ENCODE results near the gene CIT. TPM values are rescaled to one million over a fixed set of nuclear protein-coding genes. Genes with fewer than 3 reads are reported as not detected.

CIT gene
- total and polyA plus RNA-seq, 2 donors (not counting 3 experiments of a cell fraction or from before 2014, with no cell fraction given): 13.3 to 61.8 TPM

DNA sequence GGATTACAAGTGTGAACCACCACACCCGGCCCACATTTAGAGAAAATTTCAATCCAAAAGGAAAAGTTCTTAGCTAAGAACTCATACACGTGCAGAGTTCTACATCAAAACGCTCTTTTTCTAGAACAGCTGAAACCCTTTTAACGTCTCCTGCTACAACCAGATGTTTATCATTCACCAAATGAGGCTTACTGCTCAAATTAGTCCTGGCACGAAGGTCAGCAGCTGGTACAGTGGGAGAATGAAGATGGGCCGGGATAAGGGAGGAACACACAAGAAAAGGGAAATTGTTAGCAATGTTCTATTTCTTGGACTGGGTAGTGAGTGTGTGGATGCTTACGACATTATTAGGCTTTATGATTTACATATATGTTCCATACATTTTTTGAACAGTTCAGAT, 171.9 kb downstream of the CIT start:
- Histone ChIP-seq H3K27ac (ENCODE audit: insufficient read depth, low read depth, low read length) (no peak overlapping the region), H3K9me3 (replicated peaks; ENCODE audit: control insufficient read depth, insufficient read depth, low read length) (no peaks in the 10 kb centered on the region), H4K20me1 (replicated peaks; ENCODE audit: control insufficient read depth, extremely low read depth, insufficient read depth, low read length) (no peaks in the 10 kb centered on the region), H3K4me3 (replicated peaks in 1 of 3; ENCODE audit: insufficient read depth in 1 of 3, low read depth in 1 of 3, low read length in 3 of 3) (no peak overlapping the region), H3K79me2 (ENCODE audit: control insufficient read depth, insufficient read depth, low read length) (no peaks in the 10 kb centered on the region), H3K9ac (replicated peaks; ENCODE audit: extremely low read depth, insufficient read depth, low read length) (no peak overlapping the region), H2AFZ (ENCODE audit: low read depth, low read length) (no peak overlapping the region), H3K9me1 (replicated peaks; ENCODE audit: control insufficient read depth, extremely low read depth, insufficient read depth, low read length) (no peaks in the 10 kb centered on the region), H3K36me3 (ENCODE audit: control insufficient read depth in 2 of 2, extremely low read depth in 1 of 2, insufficient read depth in 2 of 2, low read length in 2 of 2) (no peaks in the 10 kb centered on the region), H3K27me3 (ENCODE audit: control insufficient read depth in 2 of 2, insufficient read depth in 2 of 2, low read length in 2 of 2) (no peaks in the 10 kb centered on the region), H3K4me1 (ENCODE audit: control insufficient read depth, extremely low read depth, insufficient read depth, low read length) (peaks cover 6% of the 10 kb centered on the region), H3K4me2 (ENCODE audit: insufficient read depth, low read length) (no peak overlapping the region)
- dilution Hi-C loops (cut with MboI; ENCODE audit: extremely low pct_ligation_motif_present, low sequenced_read_pairs): no loop called here
- ChIA-PET CTCF (interaction anchor here (0.8 to 1.4 kb wide), 3 partner anchors 10 to 76 kb away, joined by 3 to 7 read pairs (median 3); partner anchors contain the start of gene PRKAB1), POLR2A (no interaction called here)
- FAIRE-seq: no peak
- intact Hi-C loops (cut with micrococcal nuclease): no loop called here
- no peak for DNase-seq (ENCODE audit: low read depth, low spot score)
- TF ChIP-seq GATA2 (IDR thresholded peaks at IDR 0.05; ENCODE audit: insufficient read depth, insufficient read length, low read depth, low read length) (no peak), EZH2 (IDR thresholded peaks at IDR 0.05; ENCODE audit: borderline replicate concordance, low read depth, low read length, severe bottlenecking) (no peak), FOS (IDR thresholded peaks at IDR 0.05; ENCODE audit: borderline replicate concordance, insufficient read depth, low read length) (no peak), POLR2AphosphoS5 (IDR thresholded peaks at IDR 0.05; ENCODE audit: insufficient read depth, low read depth, low read length) (no peak), MYC (IDR thresholded peaks at IDR 0.05; ENCODE audit: low read depth, low read length) (no peak), POLR2A (IDR thresholded peaks at IDR 0.05; ENCODE audit: low read depth, low read length) (no peak), JUN (IDR thresholded peaks at IDR 0.05; ENCODE audit: borderline replicate concordance, insufficient read depth, insufficient read length, low read depth) (no peak)
- TF ChIP-seq, protein P1, sequence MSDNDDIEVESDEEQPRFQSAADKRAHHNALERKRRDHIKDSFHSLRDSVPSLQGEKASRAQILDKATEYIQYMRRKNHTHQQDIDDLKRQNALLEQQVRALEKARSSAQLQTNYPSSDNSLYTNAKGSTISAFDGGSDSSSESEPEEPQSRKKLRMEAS (IDR thresholded peaks at IDR 0.05; ENCODE audit: insufficient read depth, insufficient read length): no peak
- TF ChIP-seq, protein P2, sequence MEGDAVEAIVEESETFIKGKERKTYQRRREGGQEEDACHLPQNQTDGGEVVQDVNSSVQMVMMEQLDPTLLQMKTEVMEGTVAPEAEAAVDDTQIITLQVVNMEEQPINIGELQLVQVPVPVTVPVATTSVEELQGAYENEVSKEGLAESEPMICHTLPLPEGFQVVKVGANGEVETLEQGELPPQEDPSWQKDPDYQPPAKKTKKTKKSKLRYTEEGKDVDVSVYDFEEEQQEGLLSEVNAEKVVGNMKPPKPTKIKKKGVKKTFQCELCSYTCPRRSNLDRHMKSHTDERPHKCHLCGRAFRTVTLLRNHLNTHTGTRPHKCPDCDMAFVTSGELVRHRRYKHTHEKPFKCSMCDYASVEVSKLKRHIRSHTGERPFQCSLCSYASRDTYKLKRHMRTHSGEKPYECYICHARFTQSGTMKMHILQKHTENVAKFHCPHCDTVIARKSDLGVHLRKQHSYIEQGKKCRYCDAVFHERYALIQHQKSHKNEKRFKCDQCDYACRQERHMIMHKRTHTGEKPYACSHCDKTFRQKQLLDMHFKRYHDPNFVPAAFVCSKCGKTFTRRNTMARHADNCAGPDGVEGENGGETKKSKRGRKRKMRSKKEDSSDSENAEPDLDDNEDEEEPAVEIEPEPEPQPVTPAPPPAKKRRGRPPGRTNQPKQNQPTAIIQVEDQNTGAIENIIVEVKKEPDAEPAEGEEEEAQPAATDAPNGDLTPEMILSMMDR (IDR thresholded peaks at IDR 0.05; ENCODE audit: extremely low read depth in 1 of 2, insufficient read depth in 1 of 2, low read depth in 1 of 2, low read length in 2 of 2): no peak
- no TSS peak for BruUV-seq (replicated peaks)
